Stimulated activated CD8-positive, alpha-beta memory T cell treated with anti-CD3 and anti-CD28 coated beads, Interleukin-7, amount 100 ng/mL, for 48 hours (primary cell): Measurements from ENCODE around the gene RNF213.
"Not testable (repeated sequence)": the region's sequence is repeated elsewhere in the genome, so short reads cannot be mapped to it uniquely, and the experiment has no call there.

Experiments
- DNase-seq, 2 donors: peaks; one replicate each; pipeline ENCODE4 v3.0.0-alpha.2; 2020; ENCODE audit warnings: low read depth in 1 of 2; ENCODE audit errors: extremely low read depth in 1 of 2

RNF213 gene

DNA sequence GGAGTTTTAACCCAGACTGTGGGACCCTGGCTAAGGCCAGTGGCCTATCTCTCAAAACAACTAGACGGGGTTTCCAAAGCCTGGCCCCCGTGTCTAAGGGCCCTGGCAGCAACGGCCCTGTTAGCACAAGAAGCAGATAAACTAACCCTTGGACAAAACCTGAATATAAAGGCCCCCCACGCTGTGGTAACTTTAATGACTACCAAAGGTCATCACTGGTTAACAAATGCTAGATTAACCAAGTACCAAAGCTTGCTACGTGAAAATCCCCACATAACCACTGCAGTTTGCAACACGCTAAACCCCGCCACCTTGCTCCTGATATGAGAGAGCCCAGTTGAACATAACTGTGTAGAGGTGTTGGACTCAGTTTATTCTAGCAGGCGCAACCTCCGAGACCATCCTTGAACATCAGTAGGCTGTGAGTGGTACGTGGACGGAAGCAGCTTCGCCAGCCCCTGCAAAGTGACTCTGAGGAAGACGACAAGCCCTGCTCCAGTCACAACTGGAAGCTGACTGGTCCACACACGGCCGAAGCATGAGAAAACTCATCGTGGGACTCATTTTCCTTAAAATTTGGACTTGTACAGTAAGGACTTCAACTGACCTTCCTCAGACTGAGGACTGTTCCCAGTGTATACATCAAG is 149.9 kb downstream of the RNF213 start:
- DNase-seq, result not testable (repeated sequence)

DNA sequence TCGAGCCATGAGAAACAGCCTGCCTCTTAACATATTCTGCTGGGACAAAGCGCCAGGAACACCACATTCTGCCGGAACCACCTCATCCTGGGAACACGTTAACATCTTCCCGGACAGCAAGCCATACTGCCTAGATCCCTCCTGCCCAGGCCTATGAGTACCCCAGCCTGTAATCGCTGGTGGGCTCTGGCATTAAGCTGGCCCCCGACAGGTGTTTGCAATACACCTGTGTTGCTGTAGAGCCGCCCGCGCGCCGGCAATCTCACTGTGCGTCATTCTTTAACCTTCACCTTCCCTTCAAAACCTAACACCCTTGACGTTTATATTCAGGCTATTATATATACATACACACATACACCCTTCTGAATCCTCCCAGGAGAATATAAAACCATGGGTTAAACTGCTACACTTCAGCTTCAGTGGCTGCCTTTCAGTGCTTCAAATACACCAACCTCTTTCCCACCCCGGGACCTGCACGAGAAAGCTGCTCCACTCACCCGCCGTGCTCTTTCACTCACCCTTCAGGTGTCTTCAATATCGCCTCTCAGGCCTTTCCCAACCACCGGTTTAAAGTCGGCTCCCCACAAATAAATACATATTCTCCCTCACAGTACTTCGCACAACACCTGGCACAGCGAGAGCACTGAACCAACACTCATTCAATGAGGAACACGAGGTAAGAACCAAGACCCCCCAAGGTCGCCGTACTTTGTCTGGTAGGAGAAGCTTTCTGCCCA is 153.3 kb downstream of the RNF213 start:
- no peak for DNase-seq

DNA sequence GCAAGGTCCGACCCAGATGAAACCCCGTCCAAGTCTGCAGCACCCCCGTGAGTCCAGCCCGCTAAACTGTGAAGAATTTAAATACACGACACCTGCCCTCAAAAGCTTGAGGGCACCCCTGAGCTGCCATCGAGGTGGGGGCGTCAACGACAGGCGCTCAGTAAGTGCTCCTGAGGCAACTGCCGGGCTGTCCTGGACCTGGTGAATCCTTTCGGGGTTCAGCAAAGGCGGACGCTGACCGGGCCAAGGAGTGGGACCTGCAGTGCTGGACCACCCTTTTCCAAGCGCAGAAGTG is 153.8 kb downstream of the RNF213 start:
- no peak for DNase-seq

DNA sequence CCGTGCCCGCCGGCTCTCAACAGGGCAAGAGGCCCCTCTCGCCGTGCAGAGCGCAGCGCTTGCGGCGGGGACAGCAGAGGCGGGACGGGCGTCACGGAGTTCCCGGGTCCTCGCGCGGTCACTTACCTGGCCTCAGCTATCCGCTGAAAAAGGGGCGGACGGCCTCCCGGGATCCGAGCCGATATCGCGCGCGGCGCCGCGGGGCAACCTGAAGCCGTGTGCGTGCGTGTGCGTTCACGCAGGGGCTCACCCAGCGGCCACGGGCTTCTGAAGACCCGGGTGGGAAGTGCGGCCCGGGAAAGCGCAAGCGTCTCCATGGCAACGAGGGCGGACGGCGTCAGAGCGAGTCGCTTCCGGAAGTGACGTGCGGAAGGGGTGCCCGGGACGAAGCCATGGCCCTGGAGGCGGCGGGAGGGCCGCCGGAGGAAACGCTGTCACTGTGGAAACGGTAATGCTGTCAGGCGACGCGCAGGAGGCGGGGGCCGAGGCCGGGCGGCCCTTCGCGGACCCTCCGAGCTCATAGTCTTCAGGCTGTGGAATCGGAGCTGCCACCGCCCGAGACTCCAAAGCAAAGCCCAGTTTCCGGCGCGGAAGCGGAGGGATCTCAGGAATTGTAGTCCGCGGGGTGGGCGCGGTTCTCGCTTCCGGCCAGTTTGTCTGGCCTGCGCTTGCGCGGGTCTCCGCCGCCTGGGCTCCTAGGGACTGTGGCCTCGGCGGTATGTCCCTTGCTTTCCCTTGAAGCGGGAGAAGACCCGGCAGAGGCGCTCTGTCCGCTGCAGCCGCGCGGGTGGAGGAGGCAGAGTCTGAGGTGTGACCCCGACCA is 154.4 kb downstream of the RNF213 start, which contains the start of gene ENDOV:
Gene ENDOV, plus strand, starts transcription at position 365 of the 823 bp plus-strand sequence. Its CDS starts 28 bp downstream, at position 393.
- peak; percentile 77 to 88 for DNase-seq

DNA sequence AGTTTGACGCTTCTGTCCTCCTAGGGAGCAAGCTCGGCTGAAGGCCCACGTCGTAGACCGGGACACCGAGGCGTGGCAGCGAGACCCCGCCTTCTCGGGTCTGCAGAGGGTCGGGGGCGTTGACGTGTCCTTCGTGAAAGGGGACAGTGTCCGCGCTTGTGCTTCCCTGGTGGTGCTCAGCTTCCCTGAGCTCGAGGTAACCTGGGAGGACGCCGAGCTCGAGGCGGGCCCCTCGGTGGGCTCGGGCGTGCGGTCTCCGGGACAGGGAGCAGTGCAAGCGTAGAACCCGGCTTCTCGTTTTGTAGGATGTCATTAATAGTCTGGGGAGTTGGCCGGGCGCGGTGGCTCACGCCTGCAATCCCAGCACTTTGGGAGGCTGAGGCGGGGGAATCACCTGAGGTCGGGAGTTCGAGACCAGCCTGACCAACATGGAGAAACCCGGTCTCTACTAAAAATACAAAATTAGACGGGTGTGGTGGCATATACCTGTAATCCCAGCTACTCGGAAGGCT is 155.0 kb downstream of the RNF213 start:
- no peak for DNase-seq

DNA sequence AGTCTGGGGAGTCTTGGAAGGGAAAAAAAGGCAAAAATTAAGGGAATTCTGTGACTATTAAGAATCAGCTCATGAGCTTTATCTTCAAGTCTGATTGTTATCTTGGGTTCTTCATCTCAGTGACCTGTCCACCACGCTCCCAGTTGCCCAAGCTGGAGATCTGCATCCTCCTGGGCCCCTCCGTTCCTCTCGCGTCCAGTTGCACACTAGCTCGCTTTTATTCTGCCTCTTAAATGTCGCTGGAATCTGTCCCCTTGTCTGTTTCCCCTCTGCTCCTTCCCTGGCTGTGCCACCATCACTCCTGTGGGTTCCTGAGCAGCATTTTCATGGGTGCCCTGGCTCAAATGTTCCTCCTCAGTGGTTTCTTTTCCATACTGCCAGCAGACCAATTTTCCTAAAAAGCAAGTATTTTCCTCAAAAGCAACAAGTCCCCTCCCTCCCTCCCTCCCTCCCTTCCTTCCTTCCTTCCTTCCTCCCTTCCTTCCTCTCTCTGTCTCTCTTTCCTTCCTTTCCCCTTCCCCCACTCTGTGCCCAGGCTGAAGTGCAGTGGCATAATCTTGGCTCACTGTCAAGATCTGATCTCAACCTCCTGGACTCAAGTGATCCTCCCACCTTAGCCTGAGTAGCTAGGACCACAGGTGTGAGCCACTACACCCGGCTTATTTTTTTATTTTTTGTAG is 155.7 kb downstream of the RNF213 start:
- DNase-seq, result no peak

DNA sequence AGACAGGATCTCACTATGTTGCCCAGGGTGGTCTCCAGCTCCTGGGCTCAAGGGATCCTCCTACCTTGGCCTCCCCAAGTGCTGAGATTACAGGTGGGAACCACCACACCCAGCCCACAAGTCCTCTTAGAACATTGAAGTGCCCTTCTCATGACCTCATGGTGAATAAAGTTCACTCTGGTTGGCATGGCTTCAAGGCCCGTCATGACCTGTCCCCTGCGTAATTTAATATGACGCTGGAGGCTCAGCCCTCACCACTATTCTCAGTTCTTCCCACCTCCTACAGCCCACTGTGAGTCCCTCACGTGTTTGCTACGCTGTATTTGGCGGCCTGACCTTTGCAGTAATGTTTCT is 156.3 kb downstream of the RNF213 start:
- no peak for DNase-seq

DNA sequence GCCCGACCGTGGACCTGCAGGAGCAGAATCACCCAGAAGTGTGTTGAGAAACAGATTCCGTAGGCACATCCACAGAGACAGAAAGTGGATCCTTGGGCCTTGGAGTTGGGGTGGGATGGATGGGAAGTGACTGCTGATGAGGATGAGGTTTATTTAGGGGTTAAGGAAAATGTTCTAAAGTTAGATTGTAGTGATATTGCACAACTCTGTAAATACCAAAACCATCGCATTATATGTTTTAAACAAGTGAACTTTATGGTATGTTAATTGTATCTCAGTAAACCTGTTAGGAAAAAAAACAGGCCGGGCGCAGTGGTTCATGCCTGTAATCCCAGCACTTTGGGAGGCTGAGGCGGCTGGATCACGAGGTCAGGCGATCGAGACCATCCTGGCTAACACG is 157.9 kb downstream of the RNF213 start:
- DNase-seq, result no peak

DNA sequence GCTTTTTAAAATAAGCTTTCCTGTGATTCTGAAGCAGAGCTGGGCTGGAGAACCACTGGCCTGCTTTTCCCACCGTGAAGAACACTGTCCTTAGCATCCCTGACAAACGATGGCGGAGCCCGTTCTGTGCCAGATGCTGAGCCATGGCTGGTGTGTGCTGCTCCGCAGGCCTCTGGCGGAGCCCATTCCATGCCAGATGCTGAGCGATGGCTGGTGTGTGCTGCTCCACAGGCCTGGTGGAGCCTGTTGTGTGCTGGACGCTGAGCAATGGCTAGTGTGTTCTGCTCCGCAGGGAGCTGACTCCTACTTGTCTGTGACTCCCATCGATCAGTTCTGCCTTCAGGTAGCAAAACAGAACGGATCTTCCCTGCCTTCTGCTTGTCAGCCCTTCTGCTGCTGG is 158.6 kb downstream of the RNF213 start:
- DNase-seq, result no peak

DNA sequence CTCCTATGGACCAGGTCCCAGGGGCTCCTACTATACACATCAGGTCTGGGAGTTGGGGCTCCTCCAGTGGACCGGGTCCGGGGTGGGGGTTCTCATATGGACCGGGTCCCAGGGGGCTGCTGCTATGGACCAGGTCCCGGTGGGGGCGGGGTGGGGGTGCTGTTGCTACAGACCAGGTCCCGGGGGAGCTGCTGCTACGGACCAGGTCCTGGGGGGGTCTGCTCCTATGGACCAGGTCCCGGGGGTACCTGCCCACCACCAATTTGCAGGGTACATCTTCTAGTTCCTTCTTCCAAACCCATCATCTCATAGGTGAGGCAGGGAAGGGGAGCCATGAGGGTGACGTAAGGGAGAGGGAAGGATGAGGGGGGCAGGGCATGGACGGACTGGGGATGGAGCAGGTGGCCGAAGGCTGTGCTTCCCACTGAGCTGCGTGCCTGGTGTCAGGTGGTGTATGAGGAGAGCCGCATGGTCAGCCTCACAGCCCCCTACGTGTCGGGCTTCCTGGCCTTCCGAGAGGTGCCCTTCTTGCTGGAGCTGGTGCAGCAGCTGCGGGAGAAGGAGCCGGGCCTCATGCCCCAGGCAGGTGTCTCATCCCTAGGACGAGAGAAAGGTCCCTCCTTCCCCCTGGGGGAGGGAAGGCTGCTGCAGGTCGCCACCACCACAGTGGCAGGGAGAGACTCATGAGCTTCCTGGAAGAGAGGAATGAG is 160.9 kb downstream of the RNF213 start:
- DNase-seq, result no peak

DNA sequence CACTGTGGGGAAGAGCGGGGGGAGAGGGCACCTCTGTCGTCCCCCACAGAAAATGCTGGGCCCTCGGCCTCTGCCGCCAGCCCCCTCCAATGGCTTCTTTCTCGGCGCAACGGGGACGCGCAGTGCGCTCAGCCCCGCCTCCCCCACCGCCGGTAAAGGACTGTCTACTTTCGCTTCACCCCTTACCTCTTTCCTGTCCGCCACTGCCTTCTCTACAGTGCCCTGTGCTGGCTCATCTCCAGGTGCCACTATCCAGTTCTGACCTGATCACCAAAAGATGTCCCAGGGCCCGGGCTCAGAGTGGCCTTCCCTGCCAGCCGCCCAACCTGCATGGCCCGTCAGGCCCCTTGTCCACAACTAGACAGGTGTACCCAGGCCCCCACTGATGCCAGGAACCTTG is 161.6 kb downstream of the RNF213 start:
- no peak for DNase-seq

DNA sequence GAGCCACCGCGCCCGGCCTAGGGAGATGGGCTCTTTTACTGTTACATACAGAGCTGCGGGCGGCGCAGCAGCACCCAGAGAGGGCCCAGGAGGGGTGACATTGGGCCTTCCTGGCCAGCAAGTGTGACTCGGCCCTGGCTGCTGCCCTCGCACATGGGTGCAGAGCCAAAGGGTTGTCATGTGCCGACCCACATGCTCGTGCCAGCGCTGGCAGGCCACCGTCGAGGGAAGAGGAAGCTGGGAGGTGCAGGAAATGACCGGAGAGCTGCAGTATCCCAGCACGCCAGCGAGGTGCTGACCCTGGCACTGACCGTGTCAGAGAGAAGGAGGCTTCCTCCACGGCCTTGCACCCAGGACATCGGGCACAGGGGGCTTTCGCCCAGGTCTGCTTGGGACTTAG is 162.3 kb downstream of the RNF213 start:
- DNase-seq, result no peak

DNA sequence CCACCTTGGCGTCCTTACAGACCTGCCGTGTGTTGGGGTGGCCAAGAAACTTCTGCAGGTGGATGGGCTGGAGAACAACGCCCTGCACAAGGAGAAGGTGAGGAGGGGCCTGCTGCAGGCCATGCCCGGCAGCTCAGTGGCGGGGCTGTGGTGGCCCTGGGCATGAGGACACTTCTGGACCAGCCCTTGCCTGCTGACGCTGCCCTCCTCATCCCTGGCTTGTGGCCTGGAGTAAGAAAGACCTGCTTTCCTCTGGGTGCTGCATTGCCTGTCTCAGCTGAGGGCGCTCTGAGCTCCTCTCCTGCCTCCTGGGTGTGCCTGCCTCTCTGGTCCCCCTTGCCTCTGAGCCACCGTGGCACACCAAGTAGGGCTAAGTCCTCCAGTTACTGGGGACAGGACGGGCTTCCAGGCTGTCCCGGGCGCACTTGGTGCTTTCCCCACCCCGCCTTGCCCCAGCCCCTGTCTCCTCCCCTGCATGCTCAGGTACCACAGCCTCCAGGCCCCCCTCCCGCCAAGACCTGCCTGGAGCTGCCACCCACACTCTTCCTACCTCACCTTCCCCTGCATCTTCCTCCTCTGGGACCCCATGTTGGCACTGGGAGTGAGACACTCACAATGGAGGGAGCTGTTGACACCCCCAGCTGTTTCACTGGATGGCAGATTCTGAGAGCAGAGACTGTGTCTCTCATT is 163.0 kb downstream of the RNF213 start:
- no peak for DNase-seq

DNA sequence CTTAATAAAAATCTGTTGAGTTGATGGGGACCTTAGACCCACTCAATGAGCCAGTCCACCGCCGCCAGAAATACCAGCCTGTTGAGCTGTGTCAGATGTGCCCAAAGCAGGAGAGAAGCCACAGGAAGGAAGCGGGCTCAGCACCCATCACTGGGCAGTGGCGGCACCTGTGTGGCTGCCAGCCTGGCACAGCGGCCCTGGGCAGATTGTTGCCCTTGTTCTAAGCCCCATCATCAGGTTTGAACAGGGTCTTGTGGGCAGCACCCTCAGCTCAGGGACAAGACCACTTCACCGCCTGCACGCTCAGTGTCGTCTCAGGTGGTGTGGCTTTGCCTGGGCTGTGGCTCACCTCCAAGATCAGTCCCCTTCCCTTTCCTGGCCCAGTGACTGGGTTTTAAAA is 163.6 kb downstream of the RNF213 start:
- no peak for DNase-seq

DNA sequence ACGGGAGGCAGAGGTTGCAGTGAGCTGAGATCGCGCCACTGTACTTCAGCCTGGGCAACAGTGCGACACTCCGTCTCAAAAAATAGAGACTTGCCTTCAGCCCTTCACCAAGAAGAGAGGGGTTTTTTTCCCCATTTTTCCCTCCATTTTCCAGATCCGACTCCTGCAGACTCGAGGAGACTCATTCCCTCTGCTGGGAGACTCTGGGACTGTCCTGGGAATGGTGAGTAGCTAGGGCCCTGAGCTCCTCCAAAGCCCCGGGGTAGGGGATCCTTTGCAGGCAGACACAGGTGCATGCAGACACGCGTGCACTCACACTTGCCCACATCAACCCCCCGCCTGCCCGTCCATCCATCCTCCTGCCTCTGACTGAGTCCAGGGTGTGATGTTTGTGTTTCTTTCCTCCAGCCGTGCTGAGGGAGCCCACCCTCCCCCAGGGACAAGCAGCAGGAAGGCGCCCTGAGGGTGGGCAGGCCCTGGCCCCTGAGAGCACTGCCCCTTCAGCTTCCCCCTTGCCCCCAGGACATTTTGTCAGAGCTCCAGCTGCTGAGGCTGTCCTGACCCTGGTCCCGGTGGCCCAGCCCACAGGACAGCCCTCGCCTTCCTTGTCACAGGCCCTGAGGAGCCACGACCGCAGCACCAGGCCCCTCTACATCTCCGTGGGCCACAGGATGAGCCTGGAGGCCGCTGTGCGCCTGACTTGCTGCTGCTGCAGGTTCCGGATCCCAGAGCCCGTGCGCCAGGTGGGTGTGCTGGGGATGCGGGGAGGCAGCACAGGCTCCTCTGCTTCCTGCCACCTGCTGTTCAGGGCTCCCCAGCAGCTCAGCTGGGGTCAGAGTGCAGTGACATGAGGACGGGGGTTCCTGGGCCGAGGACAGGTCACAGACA is 164.5 kb downstream of the RNF213 start:
- DNase-seq, result no peak

DNA sequence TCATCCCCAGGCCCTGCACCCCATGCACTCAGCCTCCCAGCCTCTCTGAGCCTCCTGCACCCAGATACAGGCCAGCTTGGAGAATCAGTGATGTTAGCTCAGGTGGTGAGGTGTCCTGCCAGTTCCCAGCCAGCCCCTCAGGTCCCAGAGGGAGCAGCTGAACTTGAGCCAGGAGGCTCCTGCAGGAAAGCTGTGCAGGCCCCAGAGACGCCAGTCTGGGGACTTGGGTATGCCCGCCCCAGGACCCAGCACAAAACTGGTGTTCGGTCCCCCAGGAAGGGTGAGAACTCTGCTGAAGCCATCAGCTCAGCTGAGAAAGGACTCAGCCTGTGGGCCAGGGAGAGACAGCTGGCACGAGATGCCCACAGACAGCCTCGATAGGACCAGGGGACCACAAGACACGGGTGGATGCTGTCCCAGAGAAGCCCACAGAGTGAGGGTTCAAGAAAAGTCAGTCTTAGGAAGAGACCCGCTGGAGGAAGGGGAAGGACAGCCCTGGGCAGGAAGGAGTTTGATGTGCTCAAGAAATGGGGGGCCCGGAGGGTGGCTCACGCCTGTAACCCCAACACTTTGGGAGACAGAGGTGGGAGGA is 165.3 kb downstream of the RNF213 start:
- DNase-seq, result no peak

DNA sequence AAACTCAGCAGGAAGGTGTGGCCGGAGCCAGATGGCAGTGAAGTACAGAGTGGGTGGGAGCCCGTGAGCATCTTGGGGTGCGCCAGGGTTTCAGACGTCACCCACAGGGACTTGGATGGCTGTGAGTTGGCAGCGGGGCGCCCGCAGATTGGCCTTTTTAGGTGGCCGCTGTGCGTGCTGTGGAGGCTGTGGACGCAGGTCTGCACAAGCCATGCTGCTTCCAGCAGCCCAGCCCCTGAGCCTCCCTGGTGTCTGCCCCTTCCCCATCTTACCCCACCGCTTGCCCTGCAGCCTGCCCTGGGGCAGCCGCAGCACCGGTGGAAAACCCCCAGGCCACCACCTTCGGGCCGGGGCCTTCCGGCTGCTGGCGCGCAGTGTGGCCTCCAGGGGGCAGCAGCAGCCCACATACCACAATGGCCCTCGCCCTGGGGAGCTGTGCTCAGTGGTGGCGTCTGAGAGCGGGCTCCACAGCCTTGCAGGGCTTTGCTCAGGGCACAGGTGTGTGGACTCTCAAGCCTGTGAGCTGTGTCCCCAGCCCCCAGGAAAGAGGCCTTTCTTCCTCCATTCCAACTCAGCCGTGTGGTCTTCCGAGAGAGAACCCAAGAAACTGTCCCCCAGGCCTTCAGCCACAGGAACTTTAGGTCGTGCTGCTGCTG is 166.1 kb downstream of the RNF213 start:
- peak; percentile 67 for DNase-seq
